DOHH2 (cell line): ENCODE measurements around the gene UBE2I.

Experiments used
- H3F3A ChIP-seq: fragments of 200-600 bp; sonication (generic), shearing (Covaris generic); 2 replicates; pipeline ENCODE4 v1.6.0; 2016; ENCODE audit warnings: antibody characterized with exemption, mild to moderate bottlenecking; ENCODE audit not compliant: control insufficient read depth, insufficient read depth
- H3K27ac ChIP-seq: fragments of 200-600 bp; sonication (generic); 2 replicates; pipeline ENCODE4 v1.5.1; 2014; ENCODE audit warnings: low read depth, mild to moderate bottlenecking, low read length, moderate library complexity
- H3K27me3 ChIP-seq: fragments of 200-600 bp; sonication (generic); 2 replicates; pipeline ENCODE4 v1.6.1; 2014; ENCODE audit warnings: mild to moderate bottlenecking, low read length, mixed read lengths; ENCODE audit not compliant: control insufficient read depth
- H3K36me3 ChIP-seq: fragments of 200-600 bp; sonication (generic); 2 replicates; pipeline ENCODE4 v1.6.1; 2014; ENCODE audit warnings: mild to moderate bottlenecking, low read length, moderate library complexity, mixed read lengths; ENCODE audit not compliant: control insufficient read depth
- H3K4me1 ChIP-seq: fragments of 200-600 bp; sonication (generic); 2 replicates; pipeline ENCODE4 v1.6.1; 2014; ENCODE audit warnings: mild to moderate bottlenecking, low read length, mixed read lengths; ENCODE audit not compliant: control insufficient read depth
- H3K4me2 ChIP-seq: fragments of 200-600 bp; sonication (generic); 2 replicates; pipeline ENCODE4 v1.6.0; 2014; ENCODE audit warnings: mild to moderate bottlenecking, low read length, moderate library complexity
- H3K4me3 ChIP-seq: fragments of 200-600 bp; sonication (generic); 2 replicates; pipeline ENCODE4 v1.5.1; 2014; ENCODE audit warnings: mild to moderate bottlenecking, low read length, mixed read lengths
- H3K79me2 ChIP-seq: fragments of 200-600 bp; sonication (generic); 2 replicates; pipeline ENCODE4 v1.6.1; 2014; ENCODE audit warnings: mild to moderate bottlenecking, low read length, mixed read lengths; ENCODE audit not compliant: control insufficient read depth
- H3K9me2 ChIP-seq: fragments of 200-600 bp; sonication (generic); replicated peaks from 2 replicates; pipeline ENCODE4 v1.6.1; 2014; ENCODE audit warnings: mild to moderate bottlenecking, low read length, mixed read lengths; ENCODE audit not compliant: control insufficient read depth
- H3K9me3 ChIP-seq: fragments of 200-600 bp; sonication (generic); 2 replicates; pipeline ENCODE4 v1.6.1; 2014; ENCODE audit warnings: antibody characterized with exemption, low read length, mixed read lengths; ENCODE audit not compliant: control insufficient read depth, insufficient read depth
- H4K20me1 ChIP-seq: fragments of 200-600 bp; sonication (generic); 2 replicates; pipeline ENCODE4 v1.6.0; 2014; ENCODE audit warnings: low read depth, mild to moderate bottlenecking, antibody characterized with exemption, low read length, moderate library complexity; ENCODE audit not compliant: control insufficient read depth, insufficient read depth
- EZH2phosphoT487 ChIP-seq: fragments of 200-600 bp; sonication (generic); IDR thresholded peaks from 2 replicates; pipeline ENCODE4 v1.6.1; 2017; ENCODE audit warnings: borderline replicate concordance, mild to moderate bottlenecking, antibody characterized with exemption, low read length, moderate library complexity, mixed read lengths
- TF ChIP-seq, protein P1 (sequence below): fragments of 200-600 bp; sonication (generic); IDR thresholded peaks from one replicate; pipeline ENCODE4 v1.5.1; 2014; ENCODE audit warnings: antibody characterized with exemption, mild to moderate bottlenecking, low read depth, low read length; ENCODE audit not compliant: poor library complexity, severe bottlenecking

The UBE2I gene

DNA sequence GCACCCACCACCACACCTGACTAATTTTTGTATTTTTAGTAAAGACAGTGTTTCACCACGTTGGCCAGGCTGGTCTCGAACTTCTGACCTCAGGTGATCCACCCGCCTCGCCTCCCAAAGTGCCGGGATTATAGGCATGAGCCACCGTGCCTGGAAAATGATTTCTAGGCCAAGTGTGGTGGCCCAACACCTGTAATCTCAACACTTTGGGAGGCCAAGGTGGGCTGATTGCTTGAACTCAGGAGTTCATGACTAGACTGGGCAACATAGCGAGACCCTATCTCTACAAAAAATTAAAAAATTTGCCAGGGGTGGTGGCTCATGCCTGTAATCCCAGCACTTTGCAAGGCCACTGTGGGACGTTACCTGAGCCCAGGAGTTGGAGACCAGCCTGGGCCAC, 13.0 kb downstream of the UBE2I start:
- H3K4me2 ChIP-seq: no peak overlapping the region
- peaks cover 4% of the 10 kb centered on the region for H3F3A ChIP-seq
- H3K9me2 ChIP-seq: no peaks in the 10 kb centered on the region
- peaks cover 59% of the 10 kb centered on the region for H3K36me3 ChIP-seq
- no peaks in the 10 kb centered on the region for H3K27me3 ChIP-seq
- TF ChIP-seq EZH2phosphoT487: no peak
- TF ChIP-seq, protein P1, sequence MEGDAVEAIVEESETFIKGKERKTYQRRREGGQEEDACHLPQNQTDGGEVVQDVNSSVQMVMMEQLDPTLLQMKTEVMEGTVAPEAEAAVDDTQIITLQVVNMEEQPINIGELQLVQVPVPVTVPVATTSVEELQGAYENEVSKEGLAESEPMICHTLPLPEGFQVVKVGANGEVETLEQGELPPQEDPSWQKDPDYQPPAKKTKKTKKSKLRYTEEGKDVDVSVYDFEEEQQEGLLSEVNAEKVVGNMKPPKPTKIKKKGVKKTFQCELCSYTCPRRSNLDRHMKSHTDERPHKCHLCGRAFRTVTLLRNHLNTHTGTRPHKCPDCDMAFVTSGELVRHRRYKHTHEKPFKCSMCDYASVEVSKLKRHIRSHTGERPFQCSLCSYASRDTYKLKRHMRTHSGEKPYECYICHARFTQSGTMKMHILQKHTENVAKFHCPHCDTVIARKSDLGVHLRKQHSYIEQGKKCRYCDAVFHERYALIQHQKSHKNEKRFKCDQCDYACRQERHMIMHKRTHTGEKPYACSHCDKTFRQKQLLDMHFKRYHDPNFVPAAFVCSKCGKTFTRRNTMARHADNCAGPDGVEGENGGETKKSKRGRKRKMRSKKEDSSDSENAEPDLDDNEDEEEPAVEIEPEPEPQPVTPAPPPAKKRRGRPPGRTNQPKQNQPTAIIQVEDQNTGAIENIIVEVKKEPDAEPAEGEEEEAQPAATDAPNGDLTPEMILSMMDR: no peak
- no peaks in the 10 kb centered on the region for H3K4me1 ChIP-seq
- no peaks in the 10 kb centered on the region for H3K9me3 ChIP-seq
- H4K20me1 ChIP-seq: peaks cover 11% of the 10 kb centered on the region
- peaks cover 14% of the 10 kb centered on the region for H3K79me2 ChIP-seq
- H3K27ac ChIP-seq: no peak overlapping the region
- no peak overlapping the region for H3K4me3 ChIP-seq

DNA sequence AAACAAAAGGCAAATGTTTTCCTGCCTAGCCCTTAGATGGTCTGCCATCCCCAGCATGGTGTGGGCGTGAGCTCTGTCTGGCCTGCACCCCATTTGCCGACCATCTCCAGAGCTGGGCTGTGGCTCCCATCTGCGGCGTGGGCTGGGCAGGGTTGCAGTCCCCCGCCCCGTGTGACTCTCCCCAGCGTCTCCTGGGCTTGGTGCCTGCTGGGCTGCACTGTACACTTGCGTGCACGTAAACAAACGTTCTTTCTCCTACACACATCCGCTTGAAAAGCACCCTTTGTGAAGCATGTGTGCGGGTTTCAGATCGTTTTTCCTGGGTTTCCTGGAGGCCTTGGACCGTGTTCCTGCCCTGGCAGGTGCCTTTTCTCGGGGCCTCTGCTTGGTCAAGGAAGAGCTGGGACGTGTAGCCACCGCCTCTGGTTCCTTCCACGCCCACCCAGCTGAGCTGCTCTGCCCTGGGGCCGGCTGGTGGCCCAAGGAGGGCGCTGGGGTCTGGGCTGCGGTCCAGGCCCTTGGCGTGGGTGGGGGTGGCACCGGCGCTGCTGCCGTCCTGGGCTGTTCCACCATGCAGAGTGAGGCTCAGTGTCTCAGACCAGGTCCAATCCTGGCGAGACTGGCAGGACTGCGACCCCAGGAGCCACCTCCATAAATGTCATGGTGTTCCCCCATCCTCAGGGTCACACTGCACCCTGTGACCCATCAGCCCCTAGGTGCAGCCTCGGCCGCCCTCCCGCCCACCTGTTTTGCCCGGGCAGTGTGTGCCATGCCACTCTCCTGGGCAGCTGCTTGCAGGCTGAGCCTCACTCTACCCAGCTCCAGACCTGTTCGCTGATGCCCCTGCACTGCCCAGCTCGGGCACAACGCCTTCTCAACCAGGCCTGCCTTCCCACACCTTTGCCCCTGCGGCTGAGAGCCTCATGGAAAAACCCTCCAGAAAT, 14.1 kb downstream of the UBE2I start:
- no peak overlapping the region for H3K4me2 ChIP-seq
- H3K4me1 ChIP-seq: no peaks in the 10 kb centered on the region
- peaks cover 7% of the 10 kb centered on the region; the same call in 1 of the 2 replicates for H4K20me1 ChIP-seq
- peaks cover 47% of the 10 kb centered on the region for H3K36me3 ChIP-seq
- H3K27ac ChIP-seq: no peak overlapping the region
- no peaks in the 10 kb centered on the region for H3K9me2 ChIP-seq
- H3K79me2 ChIP-seq: peaks cover 3% of the 10 kb centered on the region
- no peak for TF ChIP-seq EZH2phosphoT487
- TF ChIP-seq, protein P1: no peak
- peaks cover 4% of the 10 kb centered on the region for H3F3A ChIP-seq
- H3K9me3 ChIP-seq: no peaks in the 10 kb centered on the region
- no peak overlapping the region for H3K4me3 ChIP-seq
- no peaks in the 10 kb centered on the region for H3K27me3 ChIP-seq

DNA sequence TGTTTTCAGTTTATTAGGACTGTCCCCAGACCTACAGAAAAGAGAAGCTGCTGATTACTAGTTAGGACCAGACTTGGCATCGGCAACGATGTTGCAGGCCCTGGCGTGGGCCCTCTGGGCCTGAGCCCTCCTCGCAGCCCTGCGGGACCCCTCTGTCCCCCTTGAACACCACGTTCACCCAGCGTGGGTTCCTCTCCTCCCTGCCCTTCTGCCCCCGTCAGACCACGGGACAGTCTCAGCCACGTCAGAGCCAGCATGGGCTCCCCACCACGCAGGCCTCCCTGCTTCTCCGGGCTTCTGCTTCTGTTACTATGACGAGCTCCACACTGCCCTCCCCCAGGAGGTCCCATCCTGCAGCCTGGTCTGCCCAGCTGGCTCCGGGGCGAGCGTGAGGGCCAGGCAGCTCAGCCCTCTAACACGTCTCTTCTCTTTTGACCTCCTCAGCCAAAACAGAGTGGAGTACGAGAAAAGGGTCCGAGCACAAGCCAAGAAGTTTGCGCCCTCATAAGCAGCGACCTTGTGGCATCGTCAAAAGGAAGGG, 14.9 kb downstream of the UBE2I start:
- Histone ChIP-seq H3K27ac (no peak overlapping the region), H3K36me3 (peaks cover 39% of the 10 kb centered on the region), H3K9me2 (no peaks in the 10 kb centered on the region), H3K27me3 (no peaks in the 10 kb centered on the region), H4K20me1 (peaks cover 4% of the 10 kb centered on the region; the same call in 1 of the 2 replicates), H3K9me3 (no peaks in the 10 kb centered on the region), H3F3A (peaks cover 4% of the 10 kb centered on the region), H3K4me2 (no peak overlapping the region), H3K4me1 (no peaks in the 10 kb centered on the region), H3K4me3 (no peak overlapping the region), H3K79me2 (no peaks in the 10 kb centered on the region)
- TF ChIP-seq, protein P1: no peak
- TF ChIP-seq EZH2phosphoT487: no peak
